Measurements from ENCODE around the gene PLOD2.

PLOD2 gene

DNA sequence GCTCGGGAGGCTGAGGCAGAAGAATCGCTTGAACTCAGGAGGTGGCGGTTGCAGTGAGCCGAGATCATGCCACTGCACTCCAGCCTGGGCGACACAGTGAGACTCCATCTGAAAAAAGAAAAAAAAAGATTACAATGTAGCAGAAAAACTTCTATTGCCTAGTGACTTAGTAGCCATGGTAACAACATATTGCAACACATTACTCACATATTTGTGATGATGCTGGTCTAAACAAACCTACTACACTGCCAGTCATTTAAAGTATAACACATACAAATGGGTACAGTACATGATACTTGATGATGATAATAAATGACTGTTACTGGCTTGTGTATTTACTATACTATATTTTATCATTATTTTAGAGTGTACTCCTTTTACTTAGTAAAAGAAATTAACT is 125.6 kb downstream of the PLOD2 start:
- FAIRE-seq = no peak

DNA sequence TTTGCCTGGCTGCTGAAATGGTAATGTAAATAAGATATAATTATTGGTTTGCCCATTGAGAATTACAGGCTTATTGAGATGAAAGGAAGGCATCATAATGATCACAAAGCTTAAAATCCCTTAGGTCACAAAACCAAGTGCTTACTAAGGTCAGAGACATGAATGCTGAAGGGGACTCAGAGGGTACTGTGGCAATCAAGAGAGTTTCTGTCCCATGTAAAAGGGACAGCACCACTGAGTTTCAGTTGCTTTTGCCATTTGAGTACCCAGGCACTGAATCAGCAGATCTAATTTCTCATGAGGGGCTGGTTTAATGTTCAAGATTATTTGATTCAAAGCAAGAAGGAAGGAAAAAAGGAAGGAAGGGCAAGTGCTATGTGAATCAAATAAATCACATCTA is 127.0 kb downstream of the PLOD2 start:
- no peak for FAIRE-seq

DNA sequence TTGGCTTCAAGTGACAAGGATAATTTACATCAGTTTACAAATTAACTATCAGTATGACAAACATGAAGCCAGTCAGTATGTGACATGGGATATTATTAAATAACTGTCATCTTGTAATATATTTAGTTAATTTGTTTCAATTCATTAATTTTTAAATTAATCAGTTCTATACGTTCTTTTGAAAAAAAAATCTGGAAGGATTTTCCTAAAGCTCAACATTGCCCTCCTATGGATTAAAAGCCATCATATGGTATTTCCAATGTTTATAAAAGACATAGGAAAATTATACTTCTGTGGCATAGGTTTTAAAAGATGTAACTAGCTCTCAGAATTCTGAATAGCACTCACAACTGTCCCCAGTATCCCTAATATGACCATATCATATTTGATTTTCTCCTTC is 134.4 kb downstream of the PLOD2 start:
- FAIRE-seq = no peak

DNA sequence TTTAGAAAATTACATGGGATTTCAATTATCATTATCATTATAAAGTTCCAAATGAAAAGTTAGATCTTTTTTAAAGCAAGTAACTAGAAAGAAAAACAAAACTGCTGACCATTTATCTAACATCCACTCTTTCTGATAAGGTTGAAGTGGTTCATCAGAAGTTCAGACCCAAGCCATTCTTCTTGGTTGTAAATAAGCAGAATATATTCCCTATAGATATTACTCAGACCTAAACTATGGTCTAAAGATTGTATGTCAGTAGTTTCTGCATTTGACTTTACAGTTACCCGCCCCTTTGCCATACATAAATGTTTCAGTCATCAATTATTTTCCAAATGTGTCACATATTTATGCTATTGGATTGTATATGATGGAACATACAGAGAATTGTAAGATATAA is 136.7 kb downstream of the PLOD2 start:
- no peak for FAIRE-seq

DNA sequence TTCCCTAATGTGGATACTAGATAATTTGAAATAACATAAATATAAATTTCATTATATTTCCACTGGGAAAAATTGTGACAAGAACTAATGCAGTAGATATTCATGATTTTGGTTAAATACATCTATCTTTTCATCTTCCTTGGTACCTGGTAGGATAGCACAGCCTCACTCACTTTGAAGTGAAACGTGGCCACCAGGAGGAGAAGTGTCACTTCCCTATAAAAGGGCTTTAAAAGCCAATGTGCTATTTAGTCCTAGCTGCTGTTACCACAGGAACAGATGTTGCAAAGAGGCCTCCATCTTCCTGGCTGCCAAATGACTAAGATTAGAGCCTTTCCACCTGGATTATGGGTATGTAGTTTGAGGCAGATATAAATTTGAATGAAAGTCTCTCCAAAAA is 140.0 kb downstream of the PLOD2 start:
- FAIRE-seq = no peak

DNA sequence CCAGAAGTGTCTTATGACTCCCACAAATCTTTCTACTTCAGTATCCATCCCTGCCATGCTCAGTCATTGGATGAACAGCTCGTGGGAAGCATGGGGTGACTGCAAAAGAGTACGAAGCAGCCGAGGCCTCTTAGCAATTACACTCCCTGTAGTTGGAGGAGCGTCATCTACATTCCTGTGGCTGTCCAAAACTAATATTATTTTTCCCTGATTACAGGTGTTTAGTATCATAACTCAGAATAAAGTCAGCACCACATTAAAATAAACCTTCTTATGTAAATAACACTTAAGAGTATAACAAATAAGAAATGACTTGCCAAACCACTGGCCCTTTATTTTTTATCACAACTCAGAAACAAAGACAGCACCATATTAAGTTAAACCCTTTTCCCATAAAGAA is 141.5 kb downstream of the PLOD2 start:
- FAIRE-seq = no peak
